Measurements from ENCODE around the gene APOH. TPM values are rescaled to one million over a fixed set of nuclear protein-coding genes. Genes with fewer than 3 reads are reported as not detected.

Gene APOH, protein sequence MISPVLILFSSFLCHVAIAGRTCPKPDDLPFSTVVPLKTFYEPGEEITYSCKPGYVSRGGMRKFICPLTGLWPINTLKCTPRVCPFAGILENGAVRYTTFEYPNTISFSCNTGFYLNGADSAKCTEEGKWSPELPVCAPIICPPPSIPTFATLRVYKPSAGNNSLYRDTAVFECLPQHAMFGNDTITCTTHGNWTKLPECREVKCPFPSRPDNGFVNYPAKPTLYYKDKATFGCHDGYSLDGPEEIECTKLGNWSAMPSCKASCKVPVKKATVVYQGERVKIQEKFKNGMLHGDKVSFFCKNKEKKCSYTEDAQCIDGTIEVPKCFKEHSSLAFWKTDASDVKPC
- 3.3 to 6.4 TPM (median 5.2 TPM) in 5 replicates for total RNA-seq (2022; extraction: Qiagen RNA extraction; ENCODE audit: low read depth)

GRCh38 chr17:66228887-66229782, at the start of gene APOH:
Gene APOH (minus strand): TSS chr17:66229415. CDS start chr17:66229379, 36 bp downstream.

DNA sequence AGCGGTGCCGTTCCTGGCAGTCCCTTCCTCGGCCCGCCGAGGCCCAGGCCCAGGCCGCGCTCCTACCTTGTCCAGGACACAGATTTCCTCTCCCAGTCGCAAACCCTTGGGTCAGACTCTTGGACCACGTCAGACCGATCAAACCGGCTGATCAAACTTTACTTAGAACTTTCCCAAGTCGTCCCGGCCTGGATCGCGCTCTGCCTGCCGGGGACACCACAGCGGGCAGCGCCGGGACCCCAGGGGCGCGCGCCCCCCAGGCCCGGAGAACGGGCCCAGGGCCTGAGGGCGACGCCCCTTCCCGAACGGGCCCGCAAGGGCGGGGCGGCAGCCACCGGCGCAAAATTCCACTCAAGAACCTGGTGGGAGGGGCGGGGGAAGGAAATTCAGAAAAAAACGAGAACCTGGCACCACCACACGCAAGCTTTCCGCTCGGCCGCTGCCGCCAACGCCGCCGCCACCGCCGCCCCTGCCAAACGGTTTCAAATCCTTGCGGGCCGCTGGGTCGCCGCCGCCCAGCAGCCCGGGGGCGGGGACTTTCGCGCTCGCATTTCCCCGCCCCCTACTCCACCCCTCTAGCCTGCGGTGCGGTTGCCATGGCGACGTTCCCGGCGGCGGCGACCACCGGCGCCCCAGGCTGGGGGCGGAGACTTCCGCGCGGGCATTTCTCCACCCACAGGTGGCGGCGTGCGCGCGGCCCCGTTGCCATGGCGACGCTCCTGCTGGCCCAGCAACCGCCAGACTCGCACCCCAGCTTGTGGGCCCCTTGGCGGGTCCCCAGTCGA, 37.4 kb downstream of the APOH start, which contains the start of gene CEP112:
Gene CEP112 (minus strand): TSS at position 541 of the 785 bp plus-strand sequence.

Other genes starting within 250 kb of the APOH start
- gene CEP112, start 37.3 kb downstream of the APOH start, total RNA-seq (2022; extraction: Qiagen RNA extraction; ENCODE audit: low read depth) = 5.6 to 7.7 TPM (median 6.8 TPM) in 5 replicates
- gene PRKCA, start 73.2 kb upstream of the APOH start, total RNA-seq (2022; extraction: Qiagen RNA extraction; ENCODE audit: low read depth) = 36.2 to 46.2 TPM (median 43.7 TPM) in 5 replicates

Data from A549 treated with CpdA at 1 μM for 4 hours (cell line).